Endothelial cell (in vitro differentiated cells): Measurements from ENCODE around the gene RSPO1. TPM values are rescaled to one million over a fixed set of nuclear protein-coding genes. Genes with fewer than 3 reads are reported as not detected.

ENCODE experiments used
- DNase-seq: peaks from one replicate; pipeline ENCODE4 v3.0.0; 2021; ENCODE audit warnings: low spot score
- H3K27ac Mint-ChIP-seq: one replicate; pipeline ENCODE4 v1.8.0; 2021; ENCODE audit warnings: mixed read lengths, inconsistent platforms; ENCODE audit not compliant: unreplicated experiment
- H3K27me3 Mint-ChIP-seq: one replicate; pipeline ENCODE4 v1.8.0; 2021; ENCODE audit warnings: mild to moderate bottlenecking, moderate library complexity, mixed read lengths, inconsistent platforms; ENCODE audit not compliant: unreplicated experiment
- H3K36me3 Mint-ChIP-seq: one replicate; pipeline ENCODE4 v1.8.0; 2021; ENCODE audit warnings: mild to moderate bottlenecking, low read depth, mixed read lengths, inconsistent platforms; ENCODE audit not compliant: unreplicated experiment
- H3K4me1 Mint-ChIP-seq: one replicate; pipeline ENCODE4 v1.8.0; 2021; ENCODE audit warnings: mild to moderate bottlenecking, mixed read lengths, inconsistent platforms; ENCODE audit not compliant: unreplicated experiment
- H3K4me3 Mint-ChIP-seq: one replicate; pipeline ENCODE4 v1.8.0; 2021; ENCODE audit warnings: mild to moderate bottlenecking, mixed read lengths, inconsistent platforms; ENCODE audit not compliant: unreplicated experiment
- H3K9me3 Mint-ChIP-seq: one replicate; pipeline ENCODE4 v1.8.0; 2021; ENCODE audit warnings: mixed read lengths, inconsistent platforms; ENCODE audit not compliant: unreplicated experiment
- total RNA-seq: library from RNA; stranded (reverse); fragmentation: NEBNext Ultra II Directional; extraction: Animal tissue kit (Norgen Biotek cat#: 25700); gene quantifications from one replicate; pipeline ENCODE4 v1.2.1, GENCODE V29; 2021; ENCODE audit not compliant: unreplicated experiment
- TF ChIP-seq, protein P1 (sequence below): fragments of 200-600 bp; sonication (generic); IDR thresholded peaks from one replicate; pipeline ENCODE4 v1.5.0; 2021; ENCODE audit warnings: antibody characterized with exemption; ENCODE audit not compliant: unreplicated experiment

The RSPO1 gene
- total RNA-seq, 1 donor from 2014 or later: not detected

DNA sequence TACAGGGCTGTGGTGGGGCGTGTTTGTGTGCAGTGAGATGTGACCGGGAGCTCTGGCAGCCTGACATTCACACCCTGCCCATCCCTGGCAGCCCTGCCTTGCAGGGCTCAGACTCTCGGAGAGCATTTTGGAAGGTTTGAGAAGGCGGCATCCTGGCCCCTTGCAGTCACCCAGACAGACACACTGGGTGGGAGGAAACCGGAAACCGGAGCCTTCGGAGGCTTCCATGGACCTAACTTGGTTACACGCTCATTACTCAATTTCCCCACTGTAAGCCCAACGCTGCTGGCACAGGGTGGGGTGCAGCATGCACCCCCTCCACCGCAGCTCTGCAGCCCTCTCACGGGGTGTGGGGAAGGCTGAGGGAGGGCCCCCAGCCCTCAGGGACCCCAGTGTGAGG lies 22.2 kb upstream of the RSPO1 start:
- Mint-ChIP-seq H3K9me3 (no peaks in the 10 kb centered on the region), H3K4me3 (no peak overlapping the region), H3K27me3 (peaks cover 4% of the 10 kb centered on the region), H3K4me1 (no peaks in the 10 kb centered on the region), H3K27ac (no peak overlapping the region), H3K36me3 (no peaks in the 10 kb centered on the region)
- TF ChIP-seq, protein P1, sequence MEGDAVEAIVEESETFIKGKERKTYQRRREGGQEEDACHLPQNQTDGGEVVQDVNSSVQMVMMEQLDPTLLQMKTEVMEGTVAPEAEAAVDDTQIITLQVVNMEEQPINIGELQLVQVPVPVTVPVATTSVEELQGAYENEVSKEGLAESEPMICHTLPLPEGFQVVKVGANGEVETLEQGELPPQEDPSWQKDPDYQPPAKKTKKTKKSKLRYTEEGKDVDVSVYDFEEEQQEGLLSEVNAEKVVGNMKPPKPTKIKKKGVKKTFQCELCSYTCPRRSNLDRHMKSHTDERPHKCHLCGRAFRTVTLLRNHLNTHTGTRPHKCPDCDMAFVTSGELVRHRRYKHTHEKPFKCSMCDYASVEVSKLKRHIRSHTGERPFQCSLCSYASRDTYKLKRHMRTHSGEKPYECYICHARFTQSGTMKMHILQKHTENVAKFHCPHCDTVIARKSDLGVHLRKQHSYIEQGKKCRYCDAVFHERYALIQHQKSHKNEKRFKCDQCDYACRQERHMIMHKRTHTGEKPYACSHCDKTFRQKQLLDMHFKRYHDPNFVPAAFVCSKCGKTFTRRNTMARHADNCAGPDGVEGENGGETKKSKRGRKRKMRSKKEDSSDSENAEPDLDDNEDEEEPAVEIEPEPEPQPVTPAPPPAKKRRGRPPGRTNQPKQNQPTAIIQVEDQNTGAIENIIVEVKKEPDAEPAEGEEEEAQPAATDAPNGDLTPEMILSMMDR: no peak
- no peak for DNase-seq

DNA sequence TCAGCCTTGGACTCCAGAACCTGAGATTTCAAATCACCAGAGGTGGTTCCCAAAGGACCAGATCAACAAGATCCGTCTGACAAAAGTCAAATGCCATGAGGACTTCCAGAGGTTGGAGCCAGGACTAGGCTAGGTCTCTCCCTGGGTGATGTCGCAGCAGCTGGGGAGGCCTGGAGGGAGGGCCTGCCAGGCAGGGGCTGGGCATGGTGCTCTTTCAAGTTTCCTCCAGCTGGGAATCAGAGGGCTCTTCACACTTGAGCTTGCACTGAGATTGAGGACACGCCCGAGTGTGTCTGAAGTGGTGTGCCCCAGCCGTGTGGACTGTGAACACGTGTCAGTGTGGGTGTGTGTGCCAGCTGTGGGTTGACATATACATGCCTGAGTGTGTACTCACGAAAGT lies 21.3 kb upstream of the RSPO1 start:
- no peak for DNase-seq
- Mint-ChIP-seq H3K4me3 (no peak overlapping the region), H3K4me1 (no peaks in the 10 kb centered on the region), H3K9me3 (no peaks in the 10 kb centered on the region), H3K27ac (no peak overlapping the region), H3K36me3 (no peaks in the 10 kb centered on the region), H3K27me3 (peaks cover 2% of the 10 kb centered on the region)
- TF ChIP-seq, protein P1: no peak

DNA sequence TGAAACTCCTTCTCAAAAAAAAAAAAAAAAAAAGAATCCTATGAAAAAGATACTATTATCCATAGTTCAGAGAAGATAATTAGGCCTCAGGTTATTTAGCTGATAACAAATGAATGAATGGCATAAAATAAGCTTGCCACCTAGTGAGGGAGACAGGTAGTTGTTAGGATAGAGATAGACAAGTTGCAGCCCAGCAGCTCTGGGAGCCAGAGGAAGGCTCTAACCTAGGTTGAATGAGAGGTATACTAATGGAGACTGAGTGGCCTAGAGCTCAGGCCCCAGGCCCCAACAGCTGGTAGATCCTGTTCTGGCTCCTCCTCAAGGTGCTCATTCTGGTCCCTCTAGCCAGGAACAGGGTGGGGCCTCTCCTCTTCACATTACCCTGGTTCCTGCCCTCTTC lies 20.6 kb upstream of the RSPO1 start:
- DNase-seq: no peak
- Mint-ChIP-seq H3K4me3 (no peak overlapping the region), H3K4me1 (no peaks in the 10 kb centered on the region), H3K36me3 (no peaks in the 10 kb centered on the region), H3K9me3 (no peaks in the 10 kb centered on the region), H3K27ac (no peak overlapping the region), H3K27me3 (peaks cover 2% of the 10 kb centered on the region)
- TF ChIP-seq, protein P1: no peak

DNA sequence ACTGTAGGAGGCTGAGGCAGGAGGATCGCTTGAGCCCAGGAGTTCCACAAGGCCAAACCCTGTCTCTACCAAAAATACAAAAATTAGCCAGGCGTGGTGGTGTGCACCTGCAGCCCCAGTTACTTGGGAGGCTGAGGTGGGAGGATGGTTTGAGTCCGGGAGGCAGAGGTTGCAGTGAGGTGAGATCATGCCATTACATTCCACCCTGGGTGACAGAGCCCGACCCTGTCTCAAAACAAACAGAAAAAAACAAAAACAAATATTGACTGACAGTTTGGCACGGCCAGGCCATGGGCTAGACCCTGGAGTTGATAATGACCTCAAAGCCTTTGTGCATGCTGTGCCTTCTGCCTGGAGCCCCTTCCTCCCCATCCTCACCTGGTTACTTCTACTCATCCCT lies 19.2 kb upstream of the RSPO1 start:
- TF ChIP-seq, protein P1: no peak
- no peak for DNase-seq
- Mint-ChIP-seq H3K27ac (no peak overlapping the region), H3K36me3 (no peaks in the 10 kb centered on the region), H3K9me3 (no peaks in the 10 kb centered on the region), H3K27me3 (peaks cover 2% of the 10 kb centered on the region), H3K4me3 (no peak overlapping the region), H3K4me1 (no peaks in the 10 kb centered on the region)

DNA sequence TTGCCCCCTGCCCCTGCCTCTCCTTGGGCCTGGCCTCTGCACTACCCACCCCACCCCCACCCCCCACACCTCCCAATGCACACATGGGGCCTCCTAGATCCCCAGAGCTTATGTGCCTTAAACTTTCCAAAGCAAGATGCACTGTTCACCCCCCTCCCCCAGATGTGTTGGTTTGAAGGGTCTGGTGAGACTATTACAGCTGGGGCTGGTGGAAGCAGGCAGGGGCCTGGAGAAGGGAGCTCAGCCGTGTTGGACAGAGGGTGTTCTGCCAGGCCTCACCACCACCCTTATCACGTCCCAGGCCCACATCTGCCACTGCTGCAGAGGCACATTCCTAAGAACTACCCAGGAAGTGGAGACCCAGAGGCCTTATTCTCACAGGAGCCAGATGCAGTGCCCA lies 18.3 kb upstream of the RSPO1 start:
- TF ChIP-seq, protein P1: no peak
- Mint-ChIP-seq H3K4me3 (no peak overlapping the region), H3K27me3 (peaks cover 2% of the 10 kb centered on the region), H3K27ac (no peak overlapping the region), H3K4me1 (no peaks in the 10 kb centered on the region), H3K9me3 (no peaks in the 10 kb centered on the region), H3K36me3 (no peaks in the 10 kb centered on the region)
- DNase-seq: no peak
